Liver (tissue), 9 donors: ENCODE data around the gene SNX9. TPM values are rescaled to one million over a fixed set of nuclear protein-coding genes. Genes with fewer than 3 reads are reported as not detected.
A peak's percentile ranks its signal among the peaks of the same experiment; 100 is the strongest.

Source experiments
- DNase-seq: peaks from one replicate; pipeline ENCODE4 v3.0.0-alpha.2; 2017; ENCODE audit warnings: low spot score
- H3K27ac ChIP-seq, 2 donors: one replicate each; pipeline ENCODE4 v1.7.0; 2013; ENCODE audit warnings: inconsistent platforms in 2 of 2, low read length in 2 of 2, control low read depth in 1 of 2, low read depth in 1 of 2, mild to moderate bottlenecking in 1 of 2
- H3K27me3 ChIP-seq, 4 donors: one replicate each; pipeline versions ENCODE4 v1.6.1 to v1.7.0; 2013; ENCODE audit warnings: low read length in 3 of 4, inconsistent platforms in 1 of 4, mild to moderate bottlenecking in 1 of 4, moderate library complexity in 1 of 4; ENCODE audit not compliant: control insufficient read depth in 4 of 4, insufficient read depth in 4 of 4
- H3K36me3 ChIP-seq, 4 donors: one replicate each; pipeline versions ENCODE4 v1.6.1 to v1.7.0; 2013; ENCODE audit warnings: low read length in 3 of 4, mild to moderate bottlenecking in 3 of 4, low read depth in 1 of 4, moderate library complexity in 1 of 4; ENCODE audit not compliant: control insufficient read depth in 4 of 4, insufficient read depth in 3 of 4
- H3K4me1 ChIP-seq, 4 donors: one replicate each; pipeline versions ENCODE4 v1.6.1 to v1.7.0; 2013; ENCODE audit warnings: low read length in 3 of 4, mild to moderate bottlenecking in 3 of 4, moderate library complexity in 1 of 4; ENCODE audit not compliant: control insufficient read depth in 4 of 4, insufficient read depth in 4 of 4
- H3K4me3 ChIP-seq, 3 donors: one replicate each; pipeline versions ENCODE4 v1.6.1 to v1.7.0; 2013; ENCODE audit warnings: low read length in 3 of 3, control low read depth in 1 of 3, low read depth in 1 of 3, mild to moderate bottlenecking in 1 of 3
- H3K9ac ChIP-seq, 2 donors: one replicate each; pipeline ENCODE4 v1.7.0; 2013; ENCODE audit warnings: low read length in 2 of 2, mild to moderate bottlenecking in 2 of 2, moderate library complexity in 2 of 2, control low read depth in 1 of 2, low read depth in 1 of 2
- H3K9me3 ChIP-seq, 4 donors: one replicate each; pipeline versions ENCODE4 v1.6.1 to v1.7.0; 2013; ENCODE audit warnings: low read length in 3 of 4; ENCODE audit not compliant: control insufficient read depth in 4 of 4
- ATF3 ChIP-seq: IDR thresholded peaks from 2 replicates; pipeline ENCODE4 v1.6.1; 2016; ENCODE audit warnings: antibody characterized with exemption
- CTCF ChIP-seq: fragments of 150-350 bp; IDR thresholded peaks from 2 replicates; pipeline ENCODE4 v1.5.1; 2017; ENCODE audit warnings: improper control_type of control experiment, low read depth, low read length; ENCODE audit not compliant: missing input control
- EGR1 ChIP-seq, 2 donors: IDR thresholded peaks; 2 replicates each; pipeline ENCODE4 v1.6.1; 2016 to 2018; ENCODE audit warnings: antibody characterized with exemption in 2 of 2, low read depth in 2 of 2
- FOXA1 ChIP-seq: IDR thresholded peaks from 2 replicates; pipeline ENCODE4 v1.6.1; 2016; ENCODE audit warnings: antibody characterized with exemption
- FOXA2 ChIP-seq: IDR thresholded peaks from 2 replicates; pipeline ENCODE4 v1.6.1; 2016; ENCODE audit warnings: antibody characterized with exemption
- GABPA ChIP-seq, 2 donors: IDR thresholded peaks in 1 of 2; conservative IDR thresholded peaks in 1 of 2; 2 replicates each; pipeline ENCODE4 v1.6.1; 2016; ENCODE audit warnings: antibody characterized with exemption in 2 of 2, mild to moderate bottlenecking in 1 of 2, moderate library complexity in 1 of 2
- HNF4A ChIP-seq, 2 donors: conservative IDR thresholded peaks; 2 replicates each; pipeline ENCODE4 v1.6.1; 2016; ENCODE audit warnings: antibody characterized with exemption in 2 of 2, mild to moderate bottlenecking in 2 of 2
- HNF4G ChIP-seq: IDR thresholded peaks from 2 replicates; pipeline ENCODE4 v1.6.1; 2016; ENCODE audit warnings: antibody characterized with exemption
- JUND ChIP-seq, 2 donors: IDR thresholded peaks; 2 replicates each; pipeline ENCODE4 v1.6.1; 2016; ENCODE audit warnings: antibody characterized with exemption in 2 of 2
- MAX ChIP-seq: IDR thresholded peaks from 2 replicates; pipeline ENCODE4 v1.6.1; 2016; ENCODE audit warnings: antibody characterized with exemption
- RAD21 ChIP-seq, 2 donors: IDR thresholded peaks; 2 replicates each; pipeline ENCODE4 v1.6.1; 2016; ENCODE audit warnings: antibody characterized with exemption in 2 of 2, mild to moderate bottlenecking in 2 of 2
- REST ChIP-seq: IDR thresholded peaks from 2 replicates; pipeline ENCODE4 v1.6.1; 2016; ENCODE audit warnings: antibody characterized with exemption, mild to moderate bottlenecking
- RXRA ChIP-seq, 2 donors: IDR thresholded peaks; 2 replicates each; pipeline ENCODE4 v1.6.1; 2017 to 2018; ENCODE audit warnings: antibody characterized with exemption in 2 of 2, mild to moderate bottlenecking in 1 of 2
- SP1 ChIP-seq: IDR thresholded peaks from 2 replicates; pipeline ENCODE4 v1.6.1; 2018; ENCODE audit warnings: antibody characterized with exemption, mild to moderate bottlenecking
- TAF1 ChIP-seq: conservative IDR thresholded peaks from 2 replicates; pipeline ENCODE4 v1.6.1; 2016; ENCODE audit warnings: antibody characterized with exemption, mild to moderate bottlenecking
- YY1 ChIP-seq: IDR thresholded peaks from 2 replicates; pipeline ENCODE4 v1.6.1; 2016; ENCODE audit warnings: antibody characterized with exemption, mild to moderate bottlenecking
- WGBS: extraction: QIAGEN DNeasy Blood & Tissue Kit; methylation state at CpG from one replicate; pipeline ENCODE4 v1.1.7; 2013; 5-methylcytosine and 5-hydroxymethylcytosine counted together
- polyA plus RNA-seq, 2 donors: library from polyadenylated mRNA; stranded (reverse) in 1 of 2; unstranded in 1 of 2; fragments of 200-250 nt in 1 of 2; fragments of >200 nt in 1 of 2; fragmentation: Nextera tagmentation in 1 of 2; extraction: Ambion mirVana in 1 of 2; gene quantifications; one replicate each; pipeline versions ENCODE4 v1.2.1 to v1.2.3, GENCODE V29; 2013 to 2015
- total RNA-seq, 2 donors: library from RNA; depleted of rRNA; stranded (reverse); fragments of >200 nt; gene quantifications; one replicate each; pipeline ENCODE4 v1.2.3, GENCODE V29; 2014
- TF ChIP-seq, protein P1 (sequence below): IDR thresholded peaks from 2 replicates; pipeline ENCODE4 v1.6.1; 2016; ENCODE audit warnings: antibody characterized with exemption
- donor health status: healthy.
- donor health status: healthy.
- donor health status: healthy.
- donor health status: healthy.
- donor health status: healthy.

Gene SNX9
- total and polyA plus RNA-seq, 4 donors = 16.4 to 31.0 (median 22.3) TPM

GRCh38 chr6:157822245-157823000 is 623 bp upstream of the SNX9 start:
- peak overlapping the region; percentile 66 to 92 for H3K27ac ChIP-seq
- TF ChIP-seq TAF1 = no peak
- TF ChIP-seq REST = no peak
- TF ChIP-seq HNF4G = no peak
- TF ChIP-seq, protein P1, sequence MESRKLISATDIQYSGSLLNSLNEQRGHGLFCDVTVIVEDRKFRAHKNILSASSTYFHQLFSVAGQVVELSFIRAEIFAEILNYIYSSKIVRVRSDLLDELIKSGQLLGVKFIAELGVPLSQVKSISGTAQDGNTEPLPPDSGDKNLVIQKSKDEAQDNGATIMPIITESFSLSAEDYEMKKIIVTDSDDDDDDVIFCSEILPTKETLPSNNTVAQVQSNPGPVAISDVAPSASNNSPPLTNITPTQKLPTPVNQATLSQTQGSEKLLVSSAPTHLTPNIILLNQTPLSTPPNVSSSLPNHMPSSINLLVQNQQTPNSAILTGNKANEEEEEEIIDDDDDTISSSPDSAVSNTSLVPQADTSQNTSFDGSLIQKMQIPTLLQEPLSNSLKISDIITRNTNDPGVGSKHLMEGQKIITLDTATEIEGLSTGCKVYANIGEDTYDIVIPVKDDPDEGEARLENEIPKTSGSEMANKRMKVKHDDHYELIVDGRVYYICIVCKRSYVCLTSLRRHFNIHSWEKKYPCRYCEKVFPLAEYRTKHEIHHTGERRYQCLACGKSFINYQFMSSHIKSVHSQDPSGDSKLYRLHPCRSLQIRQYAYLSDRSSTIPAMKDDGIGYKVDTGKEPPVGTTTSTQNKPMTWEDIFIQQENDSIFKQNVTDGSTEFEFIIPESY = no peak
- no peak for TF ChIP-seq FOXA2
- TF ChIP-seq YY1 = no peak
- TF ChIP-seq RAD21 (IDR thresholded peaks at IDR 0.05) = no peak
- TF ChIP-seq EGR1 (IDR thresholded peaks at IDR 0.05; ENCODE audit: low read depth in 2 of 2) = no peak
- TF ChIP-seq RXRA (IDR thresholded peaks at IDR 0.05) = no peak
- TF ChIP-seq MAX = no peak
- TF ChIP-seq HNF4A (conservative IDR thresholded peaks at IDR 0.05) = no peak
- no peak for TF ChIP-seq ATF3
- no peak for TF ChIP-seq FOXA1
- TF ChIP-seq GABPA (IDR thresholded peaks at IDR 0.05 in 1 of 2, conservative IDR thresholded peaks at IDR 0.05 in 1 of 2) = no peak
- H3K27me3 ChIP-seq = no peaks in the 10 kb centered on the region
- H3K4me3 ChIP-seq = peak overlapping the region; percentile 45 to 100 (median 52)
- 16% methylated on average over 53 of the region's 53 CpGs for WGBS
- peak; percentile 66 for DNase-seq
- H3K4me1 ChIP-seq = peaks cover 3 to 13% (median 4%) of the 10 kb centered on the region in 4 donors
- H3K9ac ChIP-seq = peak overlapping the region; percentile 49 to 75
- H3K9me3 ChIP-seq = no peaks in the 10 kb centered on the region
- H3K36me3 ChIP-seq = no peaks in the 10 kb centered on the region

DNA sequence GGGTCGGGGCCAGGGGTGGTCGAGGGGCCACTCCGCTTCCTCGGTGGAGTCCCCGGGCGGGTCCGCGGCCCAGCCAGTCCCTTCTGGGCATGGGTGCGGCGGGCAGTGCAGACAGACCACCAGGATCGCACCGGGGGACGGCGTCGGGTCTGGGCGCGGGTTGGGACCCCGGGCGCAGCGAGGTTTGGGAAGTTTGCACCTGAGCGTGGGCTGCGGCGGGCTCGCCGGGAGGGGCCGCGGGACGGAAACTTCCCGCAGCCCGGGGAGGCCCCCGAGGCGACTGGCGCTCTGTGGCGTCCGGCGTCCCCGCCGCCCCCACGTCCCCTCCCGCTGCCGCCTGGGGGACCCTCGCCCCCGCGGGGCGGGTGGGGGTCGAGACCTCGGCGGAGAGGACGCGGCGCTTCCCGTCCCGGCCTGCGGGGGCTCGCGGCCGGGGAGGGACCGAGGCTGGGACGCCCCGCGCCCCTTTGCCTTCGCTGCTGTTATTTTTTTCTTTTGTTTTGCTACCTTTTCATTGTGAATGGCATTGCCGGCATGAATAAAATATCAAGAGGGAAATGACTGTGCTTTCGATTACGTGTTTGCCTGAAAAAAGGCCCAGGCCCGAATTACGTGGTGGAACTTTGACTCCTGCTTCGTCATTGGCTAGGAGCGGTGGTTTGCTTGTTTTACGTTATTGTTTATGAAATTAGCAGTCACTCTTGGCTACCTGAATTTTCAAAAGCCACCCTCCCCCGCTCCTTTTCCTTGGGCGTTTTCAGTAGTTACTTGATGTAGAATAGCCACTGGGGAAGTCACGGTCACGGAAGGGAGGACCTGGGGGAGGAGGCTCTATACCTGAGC is 703 bp downstream of the SNX9 start:
- TF ChIP-seq FOXA2 (no peak), HNF4A (conservative IDR thresholded peaks at IDR 0.05) (peak in 1 of 2 donors; percentile 49), SP1 (peak; percentile 10), RXRA (IDR thresholded peaks at IDR 0.05) (no peak), CTCF (peak; percentile 1), RAD21 (IDR thresholded peaks at IDR 0.05) (peak in 1 of 2 donors; percentile 30), JUND (IDR thresholded peaks at IDR 0.05) (no peak), REST (peak; percentile 30)
- Histone ChIP-seq H3K27ac (peak overlapping the region; percentile 96 to 99), H3K4me1 (peaks cover 3 to 13% (median 4%) of the 10 kb centered on the region in 4 donors), H3K9me3 (no peaks in the 10 kb centered on the region), H3K4me3 (peak overlapping the region; percentile 60 to 100 (median 64)), H3K36me3 (no peaks in the 10 kb centered on the region), H3K9ac (peak overlapping the region; percentile 83 to 100), H3K27me3 (no peaks in the 10 kb centered on the region)
- DNase-seq = peak; percentile 72
- under 1% methylated on average over 74 of the region's 74 CpGs for WGBS
